Ishikawa (cell line): ENCODE results near the gene ILRUN.

Source experiments
- CEBPB ChIP-seq: IDR thresholded peaks from 2 replicates; pipeline ENCODE4 v1.6.1; 2012
- CREB1 ChIP-seq: IDR thresholded peaks from 2 replicates; pipeline ENCODE4 v1.6.1; 2012; ENCODE audit warnings: low read depth
- EGR1 ChIP-seq: IDR thresholded peaks from 2 replicates; pipeline ENCODE4 v1.6.1; 2012
- EP300 ChIP-seq: IDR thresholded peaks from 2 replicates; pipeline ENCODE4 v1.6.1; 2012; ENCODE audit warnings: borderline replicate concordance
- FOXM1 ChIP-seq: IDR thresholded peaks from 2 replicates; pipeline ENCODE4 v1.6.1; 2012; ENCODE audit warnings: low read depth, borderline replicate concordance
- MAX ChIP-seq: IDR thresholded peaks from 2 replicates; pipeline ENCODE4 v1.6.1; 2012
- RAD21 ChIP-seq: IDR thresholded peaks from 2 replicates; pipeline ENCODE4 v1.6.1; 2012; ENCODE audit warnings: low read depth
- REST ChIP-seq: IDR thresholded peaks from 2 replicates; pipeline ENCODE4 v1.6.1; 2012; ENCODE audit warnings: low read depth, mild to moderate bottlenecking
- TAF1 ChIP-seq: IDR thresholded peaks from 2 replicates; pipeline ENCODE4 v1.6.1; 2012; ENCODE audit warnings: low read depth, mild to moderate bottlenecking
- USF1 ChIP-seq: IDR thresholded peaks from 2 replicates; pipeline ENCODE4 v1.6.1; 2012
- YY1 ChIP-seq: IDR thresholded peaks from 2 replicates; pipeline ENCODE4 v1.6.1; 2012; ENCODE audit warnings: low read depth
- ZBTB7A ChIP-seq: IDR thresholded peaks from 2 replicates; pipeline ENCODE4 v1.6.1; 2012; ENCODE audit warnings: low read depth

DNA sequence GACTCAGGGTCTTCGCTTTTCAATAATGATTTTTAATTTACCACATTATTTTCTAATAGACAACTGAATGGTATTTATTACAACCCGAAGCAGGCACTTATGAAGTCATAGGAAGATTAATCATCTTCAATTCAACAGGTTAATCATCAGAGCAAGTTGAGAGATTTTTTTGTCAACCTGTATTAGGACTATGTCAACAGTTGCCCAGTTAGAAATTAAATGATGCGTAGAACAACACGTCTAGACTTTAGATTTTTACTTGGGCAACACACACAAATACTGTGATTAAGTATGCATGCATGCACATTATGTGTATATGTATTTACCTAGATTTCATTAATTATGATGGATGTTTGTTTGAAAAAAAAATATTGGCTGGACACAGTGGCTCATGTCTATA lies 4.3 kb downstream of the ILRUN start:
- TF ChIP-seq EP300, result no peak
- TF ChIP-seq MAX, result no peak
- TF ChIP-seq CREB1, result no peak
- TF ChIP-seq YY1, result no peak
- TF ChIP-seq ZBTB7A, result no peak
- TF ChIP-seq RAD21, result no peak
- no peak for TF ChIP-seq EGR1
- TF ChIP-seq FOXM1, result no peak
- no peak for TF ChIP-seq CEBPB
- TF ChIP-seq TAF1, result no peak
- no peak for TF ChIP-seq REST
- no peak for TF ChIP-seq USF1
